Testis (tissue), 2 donors: ENCODE data around the gene SLC16A14.

Source experiments
- CTCF ChIP-seq, 3 experiments: fragments of 450-650 bp in 2 of 3; fragments of 200-600 bp in 1 of 3; sonication (generic) in 1 of 3; IDR thresholded peaks; one replicate each; pipeline ENCODE4 v1.5.1; 2016 to 2019; ENCODE audit warnings: antibody characterized with exemption in 3 of 3, mild to moderate bottlenecking in 2 of 3, moderate library complexity in 1 of 3
- POLR2A ChIP-seq: fragments of 450-650 bp; IDR thresholded peaks from one replicate; pipeline ENCODE4 v1.6.1; 2017; ENCODE audit warnings: antibody characterized with exemption, mild to moderate bottlenecking, moderate library complexity

DNA sequence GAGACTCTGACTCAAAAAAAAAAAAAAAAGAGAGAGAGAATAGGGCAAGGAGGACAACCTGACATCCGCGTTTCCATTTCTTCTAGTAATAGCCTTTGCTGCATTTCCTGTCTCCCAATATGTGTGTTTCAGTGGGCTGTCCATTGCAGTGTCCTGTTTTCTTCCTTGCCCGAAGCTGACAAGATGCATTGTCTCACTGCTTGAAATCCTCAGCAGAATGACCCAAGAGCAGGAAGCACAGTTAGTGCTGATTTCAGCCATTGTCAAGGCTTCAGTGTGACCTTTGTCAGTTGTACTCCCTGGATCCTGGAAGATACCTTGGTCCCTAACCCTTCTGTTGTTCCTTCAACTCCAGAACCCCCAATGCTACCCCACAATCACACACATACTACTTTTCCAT lies 71.2 kb downstream of the SLC16A14 start:
- TF ChIP-seq CTCF (IDR thresholded peaks at IDR 0.05) (no peak), POLR2A (no peak)
